T-helper 9 cell (primary cell): ENCODE measurements around the gene SNAPC2.
"Not testable (repeated sequence)": the region's sequence is repeated elsewhere in the genome, so short reads cannot be mapped to it uniquely, and the experiment has no call there.

Source experiments
- DNase-seq: peaks from one replicate; pipeline ENCODE4 v3.0.0-alpha.2; 2020

Gene SNAPC2

GRCh38 chr19:7910321-7911161 lies 9.6 kb upstream of the SNAPC2 start:
- DNase-seq, result no peak

- DNase-seq, result no peak
Observed at GRCh38 chr19:7911508-7912143, 8.5 kb upstream of the SNAPC2 start.

- no peak for DNase-seq
Observed at GRCh38 chr19:7912144-7912696, 7.9 kb upstream of the SNAPC2 start.

GRCh38 chr19:7912697-7913564 lies 7.2 kb upstream of the SNAPC2 start:
- DNase-seq, result no peak

GRCh38 chr19:7913652-7914051 lies 6.5 kb upstream of the SNAPC2 start:
- no peak for DNase-seq

GRCh38 chr19:7914099-7914498 lies 6.0 kb upstream of the SNAPC2 start:
- DNase-seq, result no peak

- DNase-seq, result no peak
Observed at GRCh38 chr19:7914598-7915045, 5.5 kb upstream of the SNAPC2 start, which contains the start of gene TGFBR3L. TGFBR3L (plus strand) TSS chr19:7914830.

- no peak for DNase-seq
Observed at GRCh38 chr19:7915250-7916102, 4.7 kb upstream of the SNAPC2 start.

- peak; percentile 49 for DNase-seq
Observed at GRCh38 chr19:7916103-7916954, 3.8 kb upstream of the SNAPC2 start.

GRCh38 chr19:7916955-7917266 lies 3.2 kb upstream of the SNAPC2 start:
- DNase-seq, result no peak

GRCh38 chr19:7917267-7918061 lies 2.7 kb upstream of the SNAPC2 start:
- DNase-seq, result peak; percentile 47

GRCh38 chr19:7918062-7918614 lies 2.0 kb upstream of the SNAPC2 start:
- not testable (repeated sequence) for DNase-seq

GRCh38 chr19:7918615-7919421 lies 1.3 kb upstream of the SNAPC2 start:
- no peak for DNase-seq

- peak; percentile 100 for DNase-seq
Observed at GRCh38 chr19:7920519-7921301, 572 bp downstream of the SNAPC2 start.

- DNase-seq, result no peak
Observed at GRCh38 chr19:7921302-7921966, 1.3 kb downstream of the SNAPC2 start.

GRCh38 chr19:7921967-7922835 lies 2.1 kb downstream of the SNAPC2 start:
- no peak for DNase-seq

GRCh38 chr19:7922836-7923195 lies 2.7 kb downstream of the SNAPC2 start:
- no peak for DNase-seq
